ENCODE data around the gene TBC1D1.
"Not testable (repeated sequence)": the region's sequence is repeated elsewhere in the genome, so short reads cannot be mapped to it uniquely, and the experiment has no call there.

The TBC1D1 gene

DNA sequence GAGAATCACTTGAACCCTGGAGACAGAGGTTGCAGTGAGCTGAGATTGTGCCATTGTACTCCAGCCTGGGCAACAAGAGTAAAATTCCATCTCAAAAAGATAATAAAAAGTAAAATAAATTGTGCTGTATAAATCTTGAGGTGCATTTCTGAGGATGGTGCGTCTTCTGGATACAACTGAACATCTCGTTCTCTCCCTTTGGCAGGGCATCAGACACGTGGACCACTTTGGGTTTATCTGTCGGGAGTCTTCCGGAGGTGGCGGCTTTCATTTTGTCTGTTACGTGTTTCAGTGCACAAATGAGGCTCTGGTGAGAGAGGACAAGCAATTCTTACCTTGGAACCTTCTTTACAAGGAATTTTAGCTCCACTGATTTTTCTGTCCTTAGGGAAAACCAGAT lies 129.5 kb downstream of the TBC1D1 start:
- no peak for DNase-seq

DNA sequence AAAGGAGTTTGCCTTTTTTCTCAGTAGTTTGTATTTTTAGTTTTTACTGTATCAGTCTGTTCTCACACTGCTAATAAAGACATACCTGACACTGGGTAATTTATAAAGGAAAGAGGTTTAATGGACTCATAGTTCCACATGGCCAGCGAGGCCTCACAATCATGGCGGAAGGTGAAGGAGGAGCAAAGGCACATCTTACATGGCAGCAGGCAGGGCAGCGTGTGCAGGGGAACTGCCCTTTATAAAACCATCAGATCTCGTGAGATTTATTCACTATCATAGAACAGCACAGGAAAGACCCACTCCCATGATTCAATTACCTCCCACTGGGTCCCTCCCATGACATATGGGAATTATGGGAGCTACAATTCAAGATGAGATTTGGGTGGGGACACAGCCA lies 130.1 kb downstream of the TBC1D1 start:
- not testable (repeated sequence) for DNase-seq

DNA sequence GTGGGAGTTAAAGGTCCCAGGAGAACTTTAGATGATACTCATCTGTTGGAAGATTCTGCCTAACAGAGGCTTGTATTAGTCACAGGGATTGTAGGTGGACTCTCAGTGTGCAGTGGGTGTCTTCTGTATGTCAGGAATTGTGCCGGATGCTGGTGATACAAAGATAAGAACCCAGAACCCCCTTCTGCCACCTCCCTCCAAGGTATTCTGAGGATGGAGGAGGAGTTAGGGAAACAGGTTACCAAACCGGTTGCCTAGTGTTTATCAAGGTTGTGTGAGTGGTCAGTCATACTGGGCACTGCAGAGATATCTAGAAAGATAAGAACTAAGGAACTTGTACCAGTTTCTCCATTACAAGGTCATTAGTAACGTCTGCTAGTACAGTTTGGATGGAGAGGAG lies 130.9 kb downstream of the TBC1D1 start:
- no peak for DNase-seq

DNA sequence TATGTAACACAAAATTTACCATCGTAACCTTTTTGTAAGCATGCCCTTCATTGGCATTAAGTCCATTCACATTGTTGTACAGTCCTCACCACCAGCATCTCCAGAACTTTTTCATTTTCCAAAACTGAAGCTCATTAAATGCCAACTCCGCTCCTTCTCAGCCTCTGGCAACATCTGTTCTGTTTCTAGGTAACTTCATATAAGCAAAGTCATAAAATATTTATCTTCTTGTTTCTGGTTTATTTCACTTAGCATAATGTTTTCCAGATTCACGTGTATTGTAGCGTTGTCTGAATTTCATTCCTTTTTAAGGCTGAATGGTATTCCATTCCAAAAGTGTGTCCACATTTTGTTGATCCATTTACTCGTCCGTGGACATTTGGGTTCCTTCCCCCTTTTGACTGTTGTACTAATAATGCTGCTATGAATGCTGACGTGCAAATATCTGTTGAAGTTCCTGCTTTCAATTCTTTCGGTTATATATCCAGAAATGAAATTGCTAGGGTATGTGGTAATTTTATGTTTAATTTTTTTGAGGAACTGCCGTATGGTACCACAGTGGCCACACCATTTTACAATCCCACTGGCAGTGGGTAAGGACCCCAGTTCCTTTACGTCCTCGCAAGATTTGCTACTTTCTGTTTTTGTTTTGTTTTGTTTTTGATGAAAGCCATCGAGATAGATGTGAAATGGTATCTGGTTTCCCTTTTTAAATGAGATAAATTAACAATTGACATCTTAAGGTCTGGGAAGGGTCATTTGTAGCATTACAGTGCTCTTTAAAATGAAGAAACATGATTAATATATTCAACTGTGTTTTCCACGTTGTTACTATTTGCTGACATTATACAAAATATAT lies 132.7 kb downstream of the TBC1D1 start:
- DNase-seq, result no peak

DNA sequence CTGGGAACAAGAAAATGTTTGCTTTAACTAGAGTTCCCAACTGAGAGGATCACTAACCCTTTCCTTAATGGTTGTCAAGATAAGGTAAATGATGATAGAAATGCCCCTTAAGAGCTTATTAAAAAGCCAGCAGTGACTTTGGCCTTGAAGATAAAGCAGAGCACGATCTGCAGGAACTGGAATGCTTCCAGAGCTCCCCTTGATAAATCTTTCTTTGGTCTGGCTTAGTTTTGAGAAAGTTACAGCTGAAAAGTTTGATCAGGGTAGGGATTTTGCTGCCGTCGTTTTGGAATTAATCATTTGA lies 133.3 kb downstream of the TBC1D1 start:
- DNase-seq, result no peak

DNA sequence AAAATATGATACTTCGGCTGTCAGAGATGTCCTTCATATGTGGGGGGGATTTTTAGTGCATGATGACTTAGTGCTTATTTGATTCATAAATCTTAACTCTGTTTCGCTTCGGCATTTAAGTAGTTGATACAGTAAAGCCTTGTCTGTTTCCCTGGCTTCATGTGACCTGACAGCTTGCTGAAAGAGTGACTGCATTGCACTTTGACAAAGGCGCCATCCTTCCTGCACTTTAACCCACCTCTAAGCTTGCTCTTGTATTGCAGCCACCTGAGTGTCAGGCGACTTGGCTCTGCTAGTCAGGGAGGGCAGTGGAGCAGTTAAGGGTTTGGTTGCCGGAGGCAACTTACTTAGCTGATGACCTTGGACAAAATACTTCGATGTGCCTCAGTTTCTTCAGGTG lies 134.8 kb downstream of the TBC1D1 start:
- no peak for DNase-seq

DNA sequence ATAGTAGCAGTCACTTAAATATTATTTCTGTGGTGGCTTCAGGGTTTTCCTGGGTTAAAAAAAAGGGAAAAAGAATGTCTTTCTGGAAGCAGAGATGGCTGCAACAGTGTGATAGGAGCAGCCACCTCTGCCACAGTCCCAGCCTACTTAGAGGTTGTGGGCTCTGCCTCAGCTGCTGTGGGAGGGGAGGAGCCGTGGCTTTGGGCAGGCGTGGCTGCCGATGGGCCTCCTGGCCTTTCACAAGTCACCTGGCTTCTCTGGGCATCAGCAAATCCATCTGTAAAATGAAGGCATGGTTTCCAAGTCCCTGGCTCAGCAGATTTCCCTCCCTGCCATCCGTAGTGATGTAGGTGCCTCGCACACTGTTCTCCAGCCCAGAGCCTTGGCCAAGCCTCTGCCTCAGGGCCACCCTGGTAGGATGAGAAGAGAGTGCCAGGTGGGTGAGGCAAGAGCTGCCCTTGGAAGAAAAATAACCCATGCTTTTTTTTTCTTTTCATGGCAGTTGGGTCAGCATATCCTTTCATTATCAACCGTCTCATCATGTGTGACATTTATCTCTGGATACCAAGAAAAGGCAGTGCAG lies 135.4 kb downstream of the TBC1D1 start:
- DNase-seq, result no peak

DNA sequence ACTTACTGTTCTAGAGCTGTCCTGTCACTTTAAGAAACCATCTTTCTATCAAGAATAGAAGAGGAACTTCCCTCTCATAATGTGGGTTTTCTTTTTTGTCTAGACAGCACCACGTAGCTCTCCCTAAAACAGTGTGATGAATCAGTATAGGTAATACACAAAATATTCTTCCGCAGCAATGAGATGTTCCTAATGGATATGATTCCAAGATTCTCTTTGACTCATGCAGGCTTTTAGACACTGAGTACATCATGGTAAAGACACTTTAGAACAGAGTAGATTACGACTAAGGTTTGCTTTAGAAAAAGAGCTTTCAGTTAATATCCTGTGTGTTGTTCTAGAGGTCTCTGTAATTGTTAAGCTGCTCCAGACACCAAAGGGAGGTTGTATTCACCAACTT lies 139.1 kb downstream of the TBC1D1 start:
- DNase-seq, result no peak

DNA sequence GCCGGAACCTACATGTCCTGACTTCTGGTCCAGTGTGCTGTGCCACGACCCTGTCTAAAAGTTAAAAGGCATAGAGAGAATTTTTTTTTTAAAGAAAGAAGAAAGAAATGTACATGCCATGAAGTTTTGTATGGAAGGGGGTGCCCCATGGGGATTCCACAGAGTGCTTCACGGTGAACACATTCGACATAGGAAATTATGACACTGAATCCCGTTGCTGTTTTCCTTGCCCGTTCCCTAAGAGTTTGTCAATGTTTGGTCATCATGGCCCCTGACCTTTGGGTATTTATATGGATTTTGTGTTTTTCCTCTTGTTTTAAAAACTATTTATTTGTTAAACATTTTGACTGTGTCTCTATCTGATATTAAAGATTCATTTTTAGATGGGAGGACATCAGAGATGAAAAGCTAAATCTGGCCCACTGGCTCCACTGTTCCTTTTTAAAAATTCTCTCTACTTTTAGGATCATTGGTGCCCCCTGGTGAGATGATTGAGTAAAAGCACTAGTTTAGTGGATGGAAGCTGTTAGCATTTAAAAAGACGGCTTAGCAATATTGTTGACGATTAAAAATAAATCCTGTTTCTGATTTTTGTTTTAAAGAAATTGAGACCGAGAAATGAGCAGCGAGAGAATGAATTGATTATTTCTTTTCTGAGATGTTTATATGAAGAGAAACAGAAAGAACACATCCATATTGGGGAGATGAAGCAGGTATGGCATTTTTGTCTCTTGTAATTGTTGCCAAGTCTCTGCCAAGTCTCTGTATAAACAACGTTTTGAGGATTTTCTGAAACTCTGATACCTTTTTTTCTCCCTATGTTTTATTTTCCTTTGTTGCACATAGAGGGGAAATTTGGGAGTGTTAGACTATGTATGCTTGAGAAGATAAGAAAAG lies 144.3 kb downstream of the TBC1D1 start:
- DNase-seq, result peak; percentile 59

DNA sequence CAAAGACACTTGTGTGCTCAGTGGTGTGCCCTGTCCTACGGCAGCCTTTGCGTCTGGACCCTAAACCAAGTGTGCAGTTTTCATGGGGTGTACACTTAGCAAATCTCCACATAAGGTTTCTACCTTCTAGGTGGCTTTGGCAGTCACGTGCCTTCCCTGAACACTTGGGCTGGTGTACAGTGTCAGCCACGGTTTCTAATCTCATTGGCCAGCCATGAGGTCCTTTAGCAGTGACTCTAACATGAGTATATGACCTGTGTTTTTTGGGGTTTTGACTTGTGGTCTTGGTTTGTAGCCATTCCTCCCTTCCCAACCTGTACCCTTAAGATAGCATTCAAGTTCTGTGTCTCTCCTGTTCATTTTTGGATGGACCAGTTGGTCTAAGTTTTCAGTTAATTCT lies 145.7 kb downstream of the TBC1D1 start:
- DNase-seq, result no peak

DNA sequence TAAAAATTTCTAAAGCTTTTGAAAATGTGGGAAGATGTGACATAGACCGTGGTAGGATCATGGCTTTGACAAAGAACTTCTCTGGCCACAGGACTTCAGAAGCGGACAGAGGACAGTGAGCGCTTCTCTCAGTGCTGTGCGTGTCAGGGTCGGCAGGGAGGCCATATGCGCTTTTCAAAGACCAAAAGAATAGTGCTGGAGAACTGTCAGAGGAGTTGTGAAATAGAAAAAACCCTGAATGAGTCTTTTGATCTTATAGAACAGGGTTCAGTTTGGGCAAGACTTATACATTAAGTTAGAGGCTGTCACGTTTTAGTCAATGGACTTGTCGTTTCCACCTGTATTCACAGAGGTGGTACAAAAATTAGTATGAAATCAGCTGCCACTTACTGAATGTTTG lies 146.7 kb downstream of the TBC1D1 start:
- no peak for DNase-seq

DNA sequence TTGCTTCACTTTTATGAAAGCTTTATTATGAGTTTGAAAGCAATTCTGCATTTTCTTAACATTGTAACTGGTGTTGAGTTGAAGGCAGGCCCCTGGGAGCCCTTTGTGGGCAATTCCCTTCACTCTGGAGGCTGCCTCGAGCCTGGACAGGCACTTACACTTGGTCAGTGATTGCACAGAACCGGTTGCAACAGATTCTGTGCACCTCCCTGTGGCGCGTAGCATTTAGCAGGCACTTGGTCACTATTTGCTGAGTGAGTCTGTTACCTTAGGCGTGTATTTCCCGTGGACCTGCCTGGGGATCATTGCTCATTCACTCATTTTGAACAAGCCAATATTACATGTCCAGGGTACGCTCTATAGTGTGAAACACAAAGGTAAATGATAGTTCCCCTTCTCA lies 149.7 kb downstream of the TBC1D1 start:
- DNase-seq, result no peak

DNA sequence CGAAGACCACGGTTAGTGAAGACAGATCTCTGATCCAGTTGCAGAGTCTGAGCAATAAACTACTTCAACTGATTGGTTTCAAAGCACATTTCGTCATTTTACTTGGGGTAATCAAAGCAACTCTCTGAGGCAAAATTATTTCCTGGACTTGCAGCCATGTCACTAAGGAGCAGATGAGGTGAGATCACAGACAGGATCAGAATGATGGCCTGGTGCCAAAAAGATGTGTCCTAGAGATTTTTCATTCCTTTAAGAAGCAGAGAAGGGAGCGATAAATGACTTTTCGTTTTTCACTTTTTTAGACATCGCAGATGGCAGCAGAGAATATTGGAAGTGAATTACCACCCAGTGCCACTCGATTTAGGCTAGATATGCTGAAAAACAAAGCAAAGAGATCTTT lies 153.2 kb downstream of the TBC1D1 start:
- no peak for DNase-seq

DNA sequence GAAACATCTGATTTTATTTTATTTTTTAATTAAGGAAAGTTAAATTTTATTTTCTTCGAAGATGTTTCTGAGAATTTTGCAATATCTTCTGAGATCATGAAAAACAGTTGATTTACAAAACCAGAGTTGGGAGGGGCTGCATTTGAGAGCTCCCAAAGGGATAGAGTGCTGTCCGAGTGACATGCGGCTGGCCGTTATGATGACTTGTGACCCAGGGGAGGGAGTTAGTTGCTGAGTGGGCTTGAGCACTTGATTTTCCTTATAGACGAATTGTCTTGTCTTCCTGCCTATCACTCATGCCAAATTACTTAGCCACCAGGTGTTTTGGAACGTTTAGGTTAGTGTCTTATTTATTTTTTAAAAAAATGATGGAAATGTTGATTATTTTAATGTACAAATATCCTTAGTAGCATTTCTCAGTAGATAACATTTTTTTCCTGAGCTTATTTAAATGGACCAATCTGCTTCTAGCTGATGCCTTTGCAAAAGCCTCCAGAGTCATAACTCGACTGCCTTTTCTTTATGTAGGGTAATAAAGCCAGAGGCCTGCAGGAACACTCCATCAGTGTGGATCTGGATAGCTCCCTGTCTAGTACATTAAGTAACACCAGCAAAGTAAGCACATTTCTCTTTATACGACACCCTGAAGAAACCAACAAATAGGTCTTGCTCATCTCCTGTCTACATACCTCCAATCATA lies 154.6 kb downstream of the TBC1D1 start:
- DNase-seq, result no peak

DNA sequence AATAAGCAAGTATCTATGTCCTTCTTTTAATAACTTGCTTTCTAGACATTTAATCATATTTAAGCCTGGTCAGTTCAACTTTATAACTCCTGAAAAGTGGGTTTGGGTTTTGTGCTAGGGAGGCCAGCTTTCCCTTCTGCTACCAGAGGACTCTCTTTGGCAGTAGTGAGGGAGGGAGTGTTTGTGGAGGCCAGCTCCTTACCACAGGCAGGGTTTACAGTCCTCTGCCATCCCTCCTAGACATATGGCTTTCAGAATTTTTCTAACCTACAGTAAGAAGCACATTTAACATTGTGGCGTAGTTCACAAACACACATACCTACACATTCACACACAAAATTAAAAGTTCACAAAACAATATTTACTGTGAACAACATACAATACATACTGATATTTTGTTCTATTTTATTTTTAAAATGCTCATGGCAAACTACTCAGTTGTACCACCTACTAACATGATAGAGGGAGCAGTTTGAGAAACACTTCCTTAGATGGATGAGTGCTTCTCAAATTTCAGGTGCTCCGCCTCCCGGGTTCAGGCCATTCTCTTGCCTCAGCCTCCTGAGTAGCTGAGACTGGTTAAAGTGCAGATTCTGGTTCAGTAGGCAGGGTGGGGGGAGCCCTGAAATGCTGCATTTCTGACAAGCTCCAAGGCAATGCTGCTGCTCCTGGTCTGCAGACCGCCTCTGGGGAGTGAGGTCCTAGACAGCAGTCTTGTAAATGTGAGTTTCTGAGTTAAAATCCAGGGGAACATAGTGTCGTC lies 156.0 kb downstream of the TBC1D1 start:
- DNase-seq, result peak; percentile 14

DNA sequence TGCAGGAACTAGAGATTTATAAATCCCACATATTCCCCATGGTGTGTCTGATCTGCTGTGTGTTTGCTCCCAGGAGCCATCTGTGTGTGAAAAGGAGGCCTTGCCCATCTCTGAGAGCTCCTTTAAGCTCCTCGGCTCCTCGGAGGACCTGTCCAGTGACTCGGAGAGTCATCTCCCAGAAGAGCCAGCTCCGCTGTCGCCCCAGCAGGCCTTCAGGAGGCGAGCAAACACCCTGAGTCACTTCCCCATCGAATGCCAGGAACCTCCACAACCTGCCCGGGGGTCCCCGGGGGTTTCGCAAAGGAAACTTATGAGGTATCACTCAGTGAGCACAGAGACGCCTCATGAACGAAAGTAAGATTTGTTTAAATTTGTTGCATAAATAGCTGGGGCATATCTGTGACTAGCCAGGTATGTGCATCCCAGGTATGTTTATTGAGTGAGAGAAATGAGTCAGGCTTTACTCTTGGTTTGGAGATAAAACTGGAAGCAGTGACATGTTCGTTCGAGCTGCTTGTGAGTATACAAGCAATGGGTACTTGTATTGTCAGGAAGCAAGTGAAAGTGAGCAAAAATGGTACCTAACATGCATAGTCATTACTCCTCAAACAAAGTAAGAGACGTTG lies 158.8 kb downstream of the TBC1D1 start:
- no peak for DNase-seq

DNA sequence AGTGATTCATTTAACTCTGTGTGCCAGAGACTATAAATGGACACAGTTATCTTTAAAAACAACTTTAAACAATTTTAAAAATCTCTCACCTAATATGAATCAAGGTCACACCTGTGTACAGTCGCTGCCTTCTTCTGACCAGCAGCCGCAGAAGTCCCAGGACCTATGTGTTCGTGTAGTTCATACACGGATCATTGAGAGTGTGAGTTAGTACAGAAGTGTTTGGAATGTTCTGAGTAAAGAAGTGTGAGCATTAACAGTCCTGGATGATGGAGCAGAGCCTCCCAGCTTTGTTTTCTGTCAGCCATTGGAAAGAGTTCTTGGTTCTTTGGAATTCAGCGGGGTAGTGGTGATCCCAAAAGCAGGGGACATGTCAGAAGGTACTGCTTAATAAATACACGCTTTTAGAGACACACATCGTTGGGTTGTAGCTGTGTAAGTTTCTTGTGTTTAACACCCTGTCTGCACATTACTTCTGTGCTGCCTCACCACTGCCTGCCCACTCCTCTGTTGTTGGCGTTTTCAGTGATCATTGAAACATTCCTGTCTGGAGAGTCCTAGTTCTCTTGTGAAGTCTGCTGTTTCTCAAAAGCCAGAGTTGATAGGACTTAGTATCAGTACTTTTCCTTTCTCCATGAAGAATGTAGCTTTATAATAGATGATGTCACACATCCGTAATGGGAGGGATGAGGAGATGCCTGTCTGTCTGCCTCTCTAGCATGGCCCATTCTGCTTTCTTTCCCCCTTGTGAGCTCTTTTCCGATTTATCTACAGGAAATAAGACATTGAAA lies 159.9 kb downstream of the TBC1D1 start:
- DNase-seq, result no peak

DNA sequence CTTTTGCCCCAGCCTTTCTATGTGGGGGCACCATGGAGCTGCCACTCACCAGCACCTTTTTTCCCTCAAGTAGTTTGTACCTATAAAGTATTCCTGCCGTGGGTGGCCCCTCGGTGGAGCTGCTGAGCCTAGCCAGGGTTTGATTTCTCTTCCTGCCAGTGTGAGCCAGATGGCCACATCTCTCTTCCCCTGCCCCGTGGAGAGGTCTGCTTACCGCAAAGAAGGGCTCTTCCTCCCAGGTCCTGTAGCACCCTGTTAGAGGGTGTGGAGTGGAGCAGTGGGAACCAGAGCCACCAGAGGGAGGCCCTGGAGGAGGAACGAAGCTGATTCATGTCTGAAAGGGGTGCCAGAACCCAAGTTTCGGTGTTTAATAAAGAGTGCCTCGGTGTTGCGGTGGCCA lies 164.7 kb downstream of the TBC1D1 start:
- DNase-seq, result no peak

DNA sequence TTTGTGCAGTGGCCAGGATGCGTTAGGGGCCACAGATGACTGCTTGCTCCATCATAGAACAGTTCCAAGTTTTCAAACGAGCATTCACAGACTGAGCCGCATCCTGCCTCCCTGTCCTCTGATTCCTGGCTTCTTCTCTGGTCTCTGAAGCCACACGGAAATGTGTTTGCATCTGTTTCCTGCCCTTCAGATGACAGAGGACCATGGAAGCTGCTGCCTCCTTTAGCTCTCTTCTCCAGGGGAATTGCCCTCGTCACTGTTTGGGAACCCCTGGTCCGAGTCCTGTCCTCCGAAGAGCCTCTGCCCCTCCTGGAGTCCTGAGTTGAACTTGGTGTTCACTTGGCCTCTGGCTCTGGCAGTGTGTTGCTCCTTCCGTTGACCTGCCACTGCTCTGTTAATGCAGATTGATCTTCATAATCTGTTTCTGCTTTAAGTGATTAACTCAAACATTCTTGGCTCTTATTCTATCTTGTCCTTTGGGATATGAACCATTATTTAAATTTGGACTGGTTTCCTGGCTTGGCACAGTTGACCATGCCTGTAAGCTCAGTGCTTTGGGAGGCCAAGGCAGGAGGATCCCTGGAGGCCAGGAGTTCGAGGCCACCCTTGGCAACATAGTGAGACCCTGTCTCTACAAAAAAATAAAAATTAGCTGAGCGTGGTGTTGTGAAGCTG lies 165.3 kb downstream of the TBC1D1 start:
- no peak for DNase-seq

DNA sequence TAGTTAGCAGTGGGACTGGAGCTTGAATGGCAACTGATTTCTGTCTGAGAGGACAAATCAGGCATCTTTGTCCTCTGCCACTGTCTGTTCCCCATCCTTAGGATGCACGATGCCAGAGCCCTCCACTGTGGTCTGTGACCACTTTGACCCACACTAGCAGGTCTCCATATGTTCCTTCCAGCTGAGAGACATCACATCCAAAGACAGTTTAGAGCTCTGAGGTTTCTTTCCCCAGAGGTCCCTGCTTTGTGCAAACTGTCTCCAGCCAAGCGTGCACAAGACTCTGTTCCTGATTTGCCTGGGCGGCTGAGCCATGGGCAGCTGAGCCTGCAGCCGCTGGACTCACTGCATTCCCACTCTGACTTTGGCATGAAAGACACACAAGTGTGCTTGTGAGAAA lies 167.3 kb downstream of the TBC1D1 start:
- no peak for DNase-seq
